ENCODE data around the gene ADRM1.

Gene ADRM1

DNA sequence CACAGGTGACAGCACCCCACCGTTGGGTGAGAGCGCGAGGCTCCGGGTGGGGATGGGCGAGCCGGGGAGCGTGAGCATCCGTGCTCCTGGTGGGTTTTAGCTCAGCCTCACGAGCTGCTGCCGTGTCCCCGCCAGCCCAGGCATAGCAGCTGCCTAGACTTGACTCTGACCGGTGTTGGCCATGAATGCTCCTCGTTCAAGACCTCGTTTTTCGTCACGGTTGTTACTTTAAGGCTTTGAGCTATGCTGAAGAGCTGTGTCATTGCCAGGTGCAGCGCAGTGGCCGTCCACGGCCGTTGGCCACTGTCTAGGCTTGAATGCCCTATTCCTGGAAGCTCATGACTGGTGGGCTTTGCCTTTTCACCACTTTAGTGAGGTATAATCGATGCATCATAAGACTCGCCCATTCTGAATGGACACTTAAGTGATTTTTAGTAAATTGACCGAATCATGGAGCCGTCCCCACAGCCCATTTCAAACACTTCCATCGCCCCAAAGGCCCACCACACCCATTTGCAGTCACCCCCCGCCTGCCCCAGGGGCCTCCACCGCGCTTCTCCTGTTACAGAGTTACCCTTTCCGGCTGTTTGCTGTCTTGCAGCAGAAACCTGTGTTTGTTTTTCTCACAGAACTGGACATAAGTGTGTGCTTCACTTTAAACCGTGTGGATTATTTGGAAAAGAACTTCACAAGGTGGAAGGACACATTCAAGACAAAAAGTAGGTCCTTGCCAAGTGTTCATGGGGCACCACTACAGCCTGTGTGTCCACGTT is 21.4 kb upstream of the ADRM1 start:
- no peak for DNase-seq

DNA sequence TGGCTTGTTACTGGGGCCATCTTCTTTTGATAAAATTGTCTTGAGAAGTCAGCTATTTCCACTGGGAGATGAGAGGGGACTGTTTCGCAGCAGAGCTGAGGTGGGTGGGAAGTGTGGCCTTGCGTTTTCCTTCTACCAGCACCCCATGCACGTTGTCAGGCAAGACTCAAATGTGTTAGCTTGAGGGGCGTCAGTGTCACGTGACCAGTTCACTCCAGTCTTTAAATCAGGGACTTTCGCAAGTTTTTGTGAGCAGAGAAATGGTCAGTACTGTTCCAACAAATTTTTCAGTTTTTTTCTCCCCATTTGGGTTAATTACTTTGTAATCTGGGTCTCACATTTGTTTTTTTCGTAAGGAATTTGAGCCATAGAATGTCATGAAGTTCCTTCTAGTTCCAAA is 20.7 kb upstream of the ADRM1 start:
- no peak for DNase-seq

DNA sequence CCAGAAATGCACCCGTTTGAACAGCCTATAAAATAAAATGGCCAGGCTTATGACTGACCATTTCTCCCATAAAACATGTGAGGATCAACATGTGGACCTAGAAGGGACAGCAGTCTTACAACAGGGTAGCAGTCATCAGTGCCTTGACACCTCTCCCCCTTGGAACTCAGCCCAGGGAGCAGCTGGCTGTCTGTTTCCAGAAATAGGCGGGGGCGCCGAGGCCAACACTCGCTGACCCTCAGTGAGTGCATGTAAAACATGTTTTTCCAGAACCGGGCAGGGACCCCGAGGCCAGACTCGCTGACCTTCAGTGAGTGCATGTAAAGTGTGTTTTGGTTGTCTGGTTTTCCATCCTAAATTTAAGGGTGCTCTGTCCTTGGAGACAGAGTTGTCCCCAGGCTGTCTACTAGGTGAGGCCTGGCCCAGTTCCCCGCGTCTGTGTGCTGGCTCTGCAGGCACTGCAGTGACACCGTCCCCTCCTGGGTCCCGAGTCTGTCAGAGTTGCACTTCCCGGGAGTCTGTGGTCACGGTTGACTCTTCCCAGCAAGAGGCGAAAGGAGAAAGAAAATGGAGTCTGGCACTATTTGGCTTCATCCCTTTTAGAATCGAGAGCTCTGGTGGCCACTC is 19.8 kb upstream of the ADRM1 start:
- DNase-seq = no peak

DNA sequence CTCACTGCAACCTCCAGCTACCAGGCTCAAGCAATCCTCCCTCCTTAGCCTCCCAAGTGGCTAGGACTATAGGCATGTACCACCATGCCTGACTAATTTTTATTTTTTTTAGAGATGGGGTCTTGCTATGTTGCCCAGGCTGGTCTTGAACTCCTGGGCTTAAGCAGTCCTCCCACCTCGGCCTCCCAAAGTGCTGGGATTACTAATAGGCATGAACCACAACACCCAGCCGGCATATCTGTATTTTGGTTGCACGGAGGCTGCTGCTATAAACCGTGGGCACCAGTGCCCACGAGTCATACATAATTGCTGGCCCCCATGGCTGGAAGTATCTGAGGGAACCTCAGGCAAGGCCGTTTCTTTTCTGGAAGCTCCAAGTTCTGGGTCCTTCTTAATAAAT is 18.3 kb upstream of the ADRM1 start:
- no peak for DNase-seq

DNA sequence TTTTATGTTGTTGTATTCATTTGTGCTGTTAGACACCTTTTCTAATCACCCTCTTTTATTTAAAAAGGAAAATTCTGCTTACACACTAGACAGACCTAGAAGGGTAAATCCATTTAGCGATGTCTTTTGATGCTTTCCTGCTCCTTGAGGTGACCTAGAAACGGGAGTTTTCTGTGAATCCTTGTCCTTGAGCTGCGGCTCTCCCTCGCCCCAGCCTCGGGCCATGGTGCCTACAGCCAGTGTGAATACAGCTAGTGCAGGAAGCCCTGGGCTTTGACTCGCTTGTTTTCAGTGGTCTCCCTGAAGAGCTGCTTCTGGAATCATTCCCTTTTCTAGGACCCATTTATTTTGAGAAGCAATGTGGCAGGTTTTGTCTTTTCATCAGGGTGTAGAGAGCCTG is 17.6 kb upstream of the ADRM1 start:
- DNase-seq = no peak

DNA sequence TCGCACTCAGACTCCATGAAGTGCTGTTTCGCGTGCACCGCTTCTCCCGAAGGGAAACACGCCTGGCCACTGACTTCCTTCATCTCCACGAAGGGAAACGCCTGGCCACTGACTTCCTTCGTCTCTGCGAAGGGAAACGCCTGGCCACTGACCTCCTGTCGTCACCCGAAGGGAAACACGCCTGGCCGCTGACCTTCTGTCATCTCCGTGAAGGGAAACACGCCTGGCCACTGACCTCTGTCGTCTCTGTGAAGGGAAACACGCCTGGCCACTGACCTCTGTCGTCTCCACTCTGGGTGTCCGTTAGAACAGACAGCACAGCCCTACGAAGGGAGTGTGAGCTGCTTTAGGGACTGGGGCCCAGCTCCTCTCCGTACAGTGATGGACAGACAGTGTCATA is 17.1 kb upstream of the ADRM1 start:
- no peak for DNase-seq

DNA sequence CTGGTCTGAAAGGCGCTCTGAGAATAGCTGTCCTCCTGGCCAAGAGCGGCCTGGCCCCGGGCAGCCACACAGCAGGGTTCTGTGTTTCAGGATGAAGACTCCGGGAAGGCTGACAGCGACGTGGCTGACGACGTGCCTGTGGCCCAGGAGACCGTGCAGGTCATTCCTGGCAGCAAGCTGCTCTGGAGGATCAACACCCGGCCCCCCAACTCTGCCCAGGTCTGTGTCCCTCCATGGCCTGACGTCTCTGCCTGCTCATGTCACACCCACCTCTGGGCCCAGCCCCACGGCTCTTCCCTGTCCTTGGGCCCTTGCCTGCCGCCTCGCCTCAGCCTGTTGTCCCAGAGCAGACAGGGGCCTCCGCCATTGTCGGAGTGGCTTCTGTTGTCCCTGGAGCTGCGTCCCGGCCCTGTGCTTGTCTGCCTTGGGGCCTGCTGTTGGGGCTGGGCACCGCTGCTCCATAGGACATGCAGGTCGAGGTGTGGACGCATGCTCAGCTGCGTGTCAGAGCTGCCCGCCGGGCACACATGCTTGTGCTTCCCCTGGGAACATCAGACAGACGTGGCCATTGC is 16.2 kb upstream of the ADRM1 start:
- DNase-seq = no peak

DNA sequence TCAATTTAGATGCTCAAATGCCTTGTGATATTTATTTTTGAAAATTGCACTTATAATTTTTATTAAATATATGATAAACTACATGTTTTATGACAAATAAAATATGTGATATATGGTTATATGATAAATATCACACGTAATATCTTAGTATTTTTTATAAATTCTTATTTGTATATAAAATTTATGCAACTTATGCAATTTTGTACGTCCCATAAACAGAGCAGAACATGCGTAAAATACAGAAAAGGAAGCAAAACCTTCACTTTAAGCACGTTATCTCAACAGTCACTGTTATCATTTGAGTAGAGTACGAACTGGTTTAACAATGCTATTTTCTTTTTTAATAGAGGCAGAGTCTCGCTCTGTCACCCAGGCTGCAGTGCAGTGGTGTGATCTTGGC is 15.7 kb upstream of the ADRM1 start:
- DNase-seq = no peak

DNA sequence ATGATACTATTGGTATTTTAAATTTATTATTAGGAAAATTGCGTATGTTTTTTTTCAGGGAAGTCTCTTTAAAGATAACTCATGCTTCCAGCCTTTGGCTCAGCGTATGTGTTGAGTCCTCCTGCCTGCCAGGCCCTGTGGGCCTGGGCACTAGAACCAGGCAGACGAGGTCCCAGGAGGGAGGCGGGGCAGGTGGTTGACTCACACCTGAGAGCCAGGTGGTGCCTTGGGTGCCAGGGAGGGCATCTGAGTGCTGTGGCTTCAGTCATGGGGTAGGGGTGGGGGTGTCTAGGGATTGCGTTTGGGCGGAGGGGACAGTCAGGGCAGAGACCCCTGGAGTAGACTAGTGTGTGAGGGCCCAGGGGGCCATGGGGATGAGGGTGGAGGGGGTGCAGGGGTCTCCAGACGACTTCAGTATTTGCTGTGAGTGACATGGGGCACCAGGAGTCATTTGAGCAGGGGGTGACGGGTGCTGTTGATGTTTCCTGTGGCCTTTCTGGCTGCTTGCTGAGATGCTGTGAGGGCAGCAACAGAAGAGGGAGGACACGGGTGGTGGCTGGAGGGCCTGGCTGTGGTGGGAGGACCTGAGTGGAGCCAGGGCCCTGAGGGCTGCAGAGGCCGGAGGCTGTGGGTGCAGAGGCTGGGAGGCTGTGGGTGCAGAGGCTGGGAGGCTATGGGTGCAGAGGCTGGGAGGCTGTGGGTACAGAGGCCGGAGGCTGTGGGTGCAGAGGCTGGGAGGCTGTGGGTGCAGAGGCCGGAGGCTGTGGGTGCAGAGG is 14.8 kb upstream of the ADRM1 start:
- DNase-seq = no peak

DNA sequence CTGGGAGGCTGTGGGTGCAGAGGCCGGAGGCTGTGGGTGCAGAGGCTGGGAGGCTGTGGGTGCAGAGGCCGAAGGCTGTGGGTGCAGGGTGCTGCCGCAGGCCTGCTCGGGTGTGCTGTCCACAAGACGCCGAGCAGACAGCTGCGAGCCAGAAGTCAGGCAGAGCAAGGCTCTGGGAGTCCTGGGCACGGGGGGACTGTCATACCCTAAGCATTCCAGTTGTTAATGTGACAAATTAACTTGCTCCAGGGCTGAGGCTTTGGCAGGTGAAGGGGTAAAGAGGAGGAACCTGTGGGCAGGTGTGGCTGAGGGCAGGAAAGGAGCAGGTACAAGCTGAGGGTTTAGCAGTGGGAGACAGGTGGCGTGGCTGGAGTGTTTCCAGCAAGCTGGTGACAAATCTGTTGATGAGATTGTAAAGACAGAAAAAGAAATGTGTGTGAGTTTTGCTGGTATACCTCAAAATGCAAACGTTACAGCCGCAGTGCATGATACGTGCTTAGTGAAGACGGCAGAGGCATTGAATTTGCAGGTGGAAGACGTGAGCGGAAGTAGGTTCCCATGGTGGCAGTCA is 14.2 kb upstream of the ADRM1 start:
- DNase-seq = no peak

DNA sequence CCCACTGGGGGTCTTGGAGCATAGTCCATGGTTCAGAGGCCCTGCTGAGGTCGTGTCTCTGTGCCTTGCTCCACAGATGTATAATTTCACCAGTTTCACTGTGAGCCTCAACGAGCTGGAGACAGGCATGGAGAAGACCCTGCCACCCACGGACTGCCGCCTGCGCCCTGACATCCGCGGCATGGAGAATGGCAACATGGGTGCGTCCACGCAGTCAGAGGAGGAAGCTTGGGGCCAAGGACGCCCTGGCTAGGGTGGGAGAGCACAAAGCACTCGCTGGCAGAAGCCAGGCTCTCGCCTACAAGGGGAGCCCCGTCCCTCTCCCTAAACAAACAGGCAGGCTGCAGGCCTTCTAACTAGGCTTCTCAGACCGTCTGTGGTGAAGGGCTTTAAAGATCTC is 13.7 kb upstream of the ADRM1 start:
- DNase-seq = no peak

DNA sequence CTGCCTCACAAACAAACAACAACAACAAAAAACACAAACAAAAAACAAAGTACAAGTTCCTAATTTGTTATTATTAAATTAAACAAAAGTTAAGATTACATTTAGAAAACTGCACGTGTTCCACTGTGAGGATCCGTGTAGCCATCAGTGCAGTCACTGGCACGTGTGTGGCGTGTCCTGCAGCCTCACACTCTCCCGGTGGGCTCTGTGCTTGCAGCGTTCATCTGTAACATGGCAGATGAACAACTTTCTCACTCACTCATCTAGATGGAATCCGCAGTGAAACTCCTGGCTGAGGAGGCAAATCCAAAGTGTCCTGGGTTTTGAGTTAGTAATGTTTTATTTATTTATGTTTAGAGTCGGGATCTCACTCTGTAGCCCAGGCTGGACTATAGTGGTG is 12.9 kb upstream of the ADRM1 start:
- DNase-seq = no peak

DNA sequence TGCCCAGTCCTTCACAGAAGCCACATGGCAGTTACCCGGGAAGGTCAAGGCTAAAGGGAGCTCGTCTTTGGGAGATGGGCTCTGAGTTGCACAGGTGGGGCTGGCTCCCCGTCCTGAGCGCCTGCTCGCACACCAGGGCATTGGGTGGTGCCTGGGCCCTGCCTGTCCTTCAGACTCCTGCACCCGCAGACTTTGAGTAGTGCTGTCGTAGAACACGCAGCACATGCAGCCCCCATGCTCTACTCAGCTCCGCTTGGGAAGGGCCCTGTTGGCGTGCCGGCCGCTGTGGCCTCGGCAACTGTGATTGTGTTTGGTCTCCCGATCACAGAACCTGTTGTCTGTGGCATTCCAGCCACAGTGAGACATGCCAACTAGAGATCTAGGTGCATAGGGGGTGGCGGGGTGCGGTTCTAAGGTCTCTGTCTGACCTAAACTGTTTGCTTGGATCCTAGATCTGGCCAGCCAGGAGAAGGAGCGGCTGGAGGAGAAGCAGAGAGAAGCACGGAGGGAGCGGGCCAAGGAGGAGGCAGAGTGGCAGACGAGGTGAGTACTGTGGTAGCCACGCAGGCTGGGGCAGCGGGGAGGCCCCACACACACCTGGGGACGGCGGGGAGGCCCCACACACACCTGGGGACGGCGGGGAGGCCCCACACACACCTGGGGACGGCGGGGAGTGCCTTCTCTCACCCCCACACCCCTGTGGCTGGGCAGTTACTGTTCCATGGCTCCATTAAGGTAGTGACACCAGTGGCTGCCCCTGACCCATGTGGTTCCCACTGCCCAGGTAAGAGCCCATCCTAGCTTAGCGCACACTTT is 11.3 kb upstream of the ADRM1 start:
- no peak for DNase-seq

DNA sequence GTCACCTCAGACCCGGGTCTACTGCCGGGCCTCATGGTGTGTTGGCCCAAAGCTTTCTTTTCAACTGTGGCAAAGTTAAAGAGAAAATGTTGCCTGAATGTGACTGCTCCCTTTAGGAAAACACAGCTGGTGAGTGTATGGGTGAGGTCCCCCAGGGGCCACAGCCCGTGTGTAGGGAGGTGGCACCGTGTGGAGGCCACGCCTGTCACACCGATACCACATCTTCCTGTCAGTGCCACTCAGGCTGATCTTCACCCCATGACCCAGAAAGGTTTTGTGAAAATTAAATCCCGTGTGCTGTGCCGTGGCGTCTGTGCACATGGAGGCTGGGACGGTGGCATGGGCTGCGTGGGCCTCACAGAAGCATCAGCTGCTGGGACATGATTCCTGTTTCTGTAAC is 10.7 kb upstream of the ADRM1 start:
- DNase-seq = no peak

DNA sequence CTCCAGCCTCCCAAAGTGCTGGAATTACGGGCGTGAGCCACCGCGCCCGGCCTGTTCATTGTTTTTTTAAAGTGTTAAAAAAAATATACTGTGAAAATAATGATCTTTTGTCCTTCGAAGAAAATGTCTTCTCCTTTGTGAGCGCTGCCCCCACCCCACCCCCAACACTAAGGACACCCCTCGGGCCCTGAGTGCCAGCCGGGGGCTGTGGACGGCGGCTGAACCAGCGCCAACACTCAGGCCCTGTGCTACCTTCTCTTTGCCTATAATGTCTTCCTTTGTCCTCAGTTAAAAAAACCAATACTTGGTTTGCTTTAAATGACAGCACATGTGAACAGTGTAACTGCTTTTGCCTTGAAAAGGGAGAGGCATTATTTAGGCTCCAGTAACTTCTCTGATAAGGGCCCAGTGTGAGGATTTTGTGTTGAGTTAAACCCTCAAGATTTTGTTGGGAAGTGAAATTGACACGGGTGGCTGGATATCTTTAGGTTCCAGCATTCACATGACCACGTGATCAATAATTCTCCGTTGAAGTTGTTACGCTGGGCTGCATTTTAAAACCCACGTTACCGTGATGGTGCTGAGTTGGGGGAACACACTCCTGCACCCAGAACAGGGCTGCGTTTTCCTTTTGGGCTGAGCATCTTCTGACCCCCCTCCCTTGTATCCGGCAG is 9.5 kb upstream of the ADRM1 start:
- no peak for DNase-seq

DNA sequence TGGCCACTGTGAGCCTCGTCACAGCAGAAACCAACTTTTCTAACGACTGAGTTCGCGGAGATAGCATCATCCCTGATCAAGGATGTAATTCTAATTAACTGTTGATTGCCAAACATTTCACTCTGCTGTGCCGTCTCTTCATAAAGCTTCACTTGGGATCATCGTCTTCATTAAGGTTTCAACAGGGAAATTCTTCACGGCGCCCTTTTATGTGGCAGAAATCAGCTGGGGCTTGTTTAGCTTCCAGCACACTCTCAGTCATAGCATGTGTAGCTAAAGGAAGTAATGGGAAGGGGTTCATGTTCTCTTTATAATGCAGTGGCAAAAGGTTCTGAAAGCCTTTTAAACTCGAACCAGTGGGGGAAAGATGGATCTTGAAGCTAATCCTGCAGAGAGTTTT is 8.9 kb upstream of the ADRM1 start:
- DNase-seq = no peak

DNA sequence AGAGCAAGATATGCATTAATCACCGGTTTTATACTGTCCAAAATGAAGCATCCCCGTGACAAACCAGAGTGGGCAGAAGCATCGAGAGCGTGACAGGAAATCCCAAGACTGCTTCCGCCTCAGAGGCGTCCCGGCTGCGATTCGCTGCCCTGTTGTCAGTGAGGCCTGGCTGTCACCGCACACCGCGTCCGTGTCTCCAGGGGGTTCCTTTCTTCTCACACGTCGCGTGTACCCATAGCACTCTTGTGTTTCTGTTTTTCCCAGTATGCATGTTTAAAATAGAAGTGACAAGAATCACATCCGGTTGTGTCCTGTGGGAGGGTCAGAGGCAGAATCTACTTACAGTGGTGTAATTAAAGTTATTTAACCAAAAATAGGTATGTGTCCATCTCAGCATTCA is 8.3 kb upstream of the ADRM1 start:
- DNase-seq = no peak

DNA sequence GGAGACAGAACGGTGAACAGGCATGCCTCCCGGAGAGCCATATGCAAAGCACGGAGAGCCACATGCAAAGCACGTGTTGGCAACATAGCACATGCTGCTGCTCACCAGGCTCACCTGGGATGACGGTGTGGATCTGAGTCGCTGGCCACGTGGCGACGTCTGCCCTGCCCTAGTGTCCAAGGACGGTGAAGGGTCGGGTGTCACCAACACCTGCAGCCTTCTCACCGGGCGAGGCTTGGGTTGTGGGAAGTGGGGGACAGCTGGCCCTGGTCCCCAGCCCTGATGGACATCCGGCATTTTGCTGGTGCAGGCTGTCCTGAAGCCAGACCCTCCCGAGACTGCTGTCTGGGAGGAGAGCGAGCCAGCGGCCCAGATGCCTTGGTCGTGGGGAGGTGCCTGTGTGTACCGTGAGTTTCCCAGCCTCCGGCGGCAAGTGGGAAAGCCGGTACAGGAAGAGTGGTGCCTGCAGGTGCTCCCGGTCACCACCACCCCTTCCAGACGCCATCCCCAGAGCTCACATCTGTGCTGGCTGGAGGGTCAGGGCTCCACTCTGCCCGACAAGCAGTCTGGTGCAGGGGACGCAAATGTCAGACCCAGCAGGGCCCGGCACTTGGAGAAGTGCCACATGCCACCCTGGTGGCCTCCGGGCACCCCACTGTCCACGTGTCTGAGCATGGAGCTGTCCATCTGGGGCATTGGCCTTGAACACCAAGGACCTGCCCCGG is 5.9 kb upstream of the ADRM1 start:
- no peak for DNase-seq

DNA sequence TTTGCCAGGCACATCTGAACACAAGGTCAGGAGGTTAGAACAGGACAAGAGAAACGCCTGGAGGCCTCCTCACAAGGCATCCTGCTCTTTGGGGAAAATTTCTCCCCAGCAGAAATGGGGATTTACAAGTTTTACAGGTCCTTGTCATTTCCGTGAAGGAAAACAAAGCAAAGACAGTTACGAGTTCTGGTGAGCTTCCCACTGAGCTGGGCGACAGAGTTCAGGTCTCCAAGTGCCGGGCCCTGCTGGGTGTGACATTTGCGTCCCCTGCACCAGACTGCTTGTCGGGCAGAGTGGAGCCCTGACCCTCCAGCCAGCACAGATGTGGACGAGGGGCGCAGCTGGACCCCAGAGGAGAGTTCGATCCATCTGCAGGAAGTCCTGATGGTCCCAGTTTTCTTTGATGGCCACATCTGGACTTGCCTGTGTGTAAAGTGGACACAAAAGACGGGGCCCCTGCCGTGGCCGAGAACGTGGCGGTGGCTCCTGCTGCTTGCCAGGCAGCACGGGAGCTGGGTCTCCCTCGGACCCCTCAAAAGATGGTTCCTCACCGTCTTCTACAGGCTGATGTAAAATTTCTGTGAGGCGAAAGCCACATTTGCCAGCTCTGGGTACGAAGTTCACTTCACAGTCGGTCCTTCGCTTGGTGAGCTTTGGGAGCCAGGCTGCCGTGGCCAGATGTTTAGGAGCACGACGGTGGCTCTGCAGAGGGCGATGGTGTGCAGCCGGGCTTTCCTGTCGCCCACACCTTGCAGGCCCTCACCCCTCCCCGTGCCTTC is 5.2 kb upstream of the ADRM1 start:
- no peak for DNase-seq

DNA sequence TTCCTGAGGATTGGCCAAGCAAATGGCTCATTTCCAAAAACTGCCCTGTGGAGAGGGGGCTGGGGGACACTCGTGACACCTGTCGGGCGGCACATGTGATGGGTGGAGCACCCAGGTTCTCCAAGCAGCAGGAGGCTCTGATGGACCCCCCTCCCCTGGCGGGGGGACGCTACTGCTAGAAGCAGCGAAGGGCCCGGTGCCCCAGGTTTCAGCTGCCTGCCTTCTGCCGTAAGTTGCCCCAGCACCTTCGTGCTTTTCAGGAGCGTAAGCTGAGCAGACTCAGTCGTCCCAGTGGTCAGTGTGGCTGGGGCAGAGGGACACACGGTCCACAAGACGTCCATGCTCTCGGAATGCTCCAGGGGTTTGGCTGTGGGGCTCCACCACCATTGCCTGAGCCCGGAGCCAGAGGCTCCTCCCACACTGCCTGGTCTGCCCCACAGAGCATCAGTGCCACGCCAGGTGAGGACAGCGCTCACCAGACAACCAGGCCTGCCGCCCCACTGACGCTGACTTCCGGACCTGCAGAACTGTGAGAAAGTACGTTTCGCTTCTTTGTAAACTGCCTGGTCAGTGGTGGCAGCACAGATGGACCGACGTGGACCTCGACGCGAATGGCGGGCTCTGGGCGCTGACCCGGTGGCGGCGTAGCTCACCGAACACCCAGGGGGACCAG is 4.1 kb upstream of the ADRM1 start:
- no peak for DNase-seq

Measured in NK-92 treated with Interleukin-12 subunit alpha and Interleukin-12 subunit beta, amount 100 ng/mL, for 24 hours (cell line).